Measurements from ENCODE around the gene COL28A1. TPM values are rescaled to one million over a fixed set of nuclear protein-coding genes. Genes with fewer than 3 reads are reported as not detected.
"Not testable (repeated sequence)": the region's sequence is repeated elsewhere in the genome, so short reads cannot be mapped to it uniquely, and the experiment has no call there.

COL28A1 gene
- total RNA-seq, 2 experiments from 2014 or later: not detected

GRCh38 chr7:7563813-7564212 is 28.1 kb upstream of the COL28A1 start:
- Mint-ChIP-seq H3K27me3 (no peaks in the 10 kb centered on the region), H3K4me3 (no peak overlapping the region), H3K9me3 (peaks cover 3% of the 10 kb centered on the region), H3K36me3 (ENCODE audit: low read depth) (peaks cover 14% of the 10 kb centered on the region), H3K27ac (no peak overlapping the region), H3K4me1 (ENCODE audit: low read depth) (peaks cover 3% of the 10 kb centered on the region)
- ChIA-PET CTCF (interaction anchor here (0.9 to 1.6 kb wide), 2 partner anchors 335 to 461 kb away, joined by 3 to 4 read pairs; no protein-coding TSS in a partner anchor), POLR2A (interaction anchor here (1.2 kb wide), 1 partner anchor 77 kb away, joined by 4 read pairs; the partner anchor contains the start of gene UMAD1)
- no peak for ATAC-seq
- TF ChIP-seq CTCF (IDR thresholded peaks at IDR 0.05): no peak
- intact Hi-C loops (cut with micrococcal nuclease): no loop called here
- no peak for DNase-seq

- Mint-ChIP-seq H3K9me3 (peaks cover 8% of the 10 kb centered on the region), H3K27me3 (no peaks in the 10 kb centered on the region), H3K4me3 (no peak overlapping the region), H3K36me3 (ENCODE audit: low read depth) (peaks cover 13% of the 10 kb centered on the region), H3K27ac (no peak overlapping the region), H3K4me1 (ENCODE audit: low read depth) (no peaks in the 10 kb centered on the region)
- ATAC-seq (no peak), DNase-seq (no peak)
- TF ChIP-seq CTCF (IDR thresholded peaks at IDR 0.05): no peak
- ChIA-PET CTCF (interaction anchor here (1.6 kb wide), 1 partner anchor 460 kb away, joined by 4 read pairs; no protein-coding TSS in a partner anchor), POLR2A (interaction anchor here (1.2 kb wide), 1 partner anchor 77 kb away, joined by 4 read pairs; the partner anchor contains the start of gene UMAD1)
- intact Hi-C loops (cut with micrococcal nuclease): no loop called here
These were observed 27.6 kb upstream of the COL28A1 start for GRCh38 chr7:7563269-7563668.

- no peak for TF ChIP-seq CTCF (IDR thresholded peaks at IDR 0.05)
- ATAC-seq (no peak), DNase-seq (no peak)
- Mint-ChIP-seq H3K9me3 (peaks cover 8% of the 10 kb centered on the region), H3K36me3 (ENCODE audit: low read depth) (peaks cover 14% of the 10 kb centered on the region), H3K27me3 (no peaks in the 10 kb centered on the region), H3K4me1 (ENCODE audit: low read depth) (no peaks in the 10 kb centered on the region), H3K27ac (no peak overlapping the region), H3K4me3 (no peak overlapping the region)
- POLR2A ChIA-PET: interaction anchor here (1.2 kb wide), 1 partner anchor 78 kb away, joined by 4 read pairs; the partner anchor contains the start of gene UMAD1
- intact Hi-C loops (cut with micrococcal nuclease): no loop called here
- CTCF ChIA-PET: no interaction called here
These were observed 27.1 kb upstream of the COL28A1 start for GRCh38 chr7:7562736-7563135.

- intact Hi-C loops (cut with micrococcal nuclease); H3K4me3 Mint-ChIP-seq; POLR2A ChIA-PET: not testable (repeated sequence)
These were observed 25.9 kb upstream of the COL28A1 start for GRCh38 chr7:7561591-7561990.

GRCh38 chr7:7557252-7557651 is 21.6 kb upstream of the COL28A1 start:
- ChIA-PET POLR2A (no interaction called here), CTCF (no interaction called here)
- no peak overlapping the region for H3K4me3 Mint-ChIP-seq
- DNase-seq: no peak
- no peak for TF ChIP-seq CTCF (IDR thresholded peaks at IDR 0.05)
- H3K9me3 Mint-ChIP-seq: peaks cover 8% of the 10 kb centered on the region
- no peak for ATAC-seq
- no peaks in the 10 kb centered on the region for H3K27me3 Mint-ChIP-seq
- peaks cover 11% of the 10 kb centered on the region for H3K36me3 Mint-ChIP-seq (ENCODE audit: low read depth)
- no peak overlapping the region for H3K27ac Mint-ChIP-seq
- intact Hi-C loops (cut with micrococcal nuclease): no loop called here
- no peaks in the 10 kb centered on the region for H3K4me1 Mint-ChIP-seq (ENCODE audit: low read depth)

More at GRCh38 chr7:7561591-7561990, 25.9 kb upstream of the COL28A1 start:
- peaks cover 11% of the 10 kb centered on the region for H3K36me3 Mint-ChIP-seq (ENCODE audit: low read depth)
- CTCF ChIA-PET; H3K4me1 Mint-ChIP-seq (ENCODE audit: low read depth); H3K27me3 Mint-ChIP-seq; H3K9me3 Mint-ChIP-seq; H3K27ac Mint-ChIP-seq; ATAC-seq; DNase-seq: not testable (repeated sequence)

Data from activated CD8-positive, alpha-beta T cell treated with anti-CD3 and anti-CD28 coated beads for 36 hours (primary cell).